22Rv1 (cell line): ENCODE results near the gene ULBP1.
"Not testable (repeated sequence)": the region's sequence is repeated elsewhere in the genome, so short reads cannot be mapped to it uniquely, and the experiment has no call there.

Experiments
- H3K27ac ChIP-seq: fragments of 450-650 bp; 2 replicates; pipeline ENCODE4 v1.5.1; 2017
- ZFX ChIP-seq: fragments of 450-650 bp; IDR thresholded peaks from 2 replicates; pipeline ENCODE4 v1.6.1; 2017; ENCODE audit warnings: antibody characterized with exemption, borderline replicate concordance
- TF ChIP-seq, protein P1 (sequence below): fragments of 450-650 bp; IDR thresholded peaks from 2 replicates; pipeline ENCODE4 v1.5.1; 2017; ENCODE audit warnings: mild to moderate bottlenecking

Gene ULBP1

DNA sequence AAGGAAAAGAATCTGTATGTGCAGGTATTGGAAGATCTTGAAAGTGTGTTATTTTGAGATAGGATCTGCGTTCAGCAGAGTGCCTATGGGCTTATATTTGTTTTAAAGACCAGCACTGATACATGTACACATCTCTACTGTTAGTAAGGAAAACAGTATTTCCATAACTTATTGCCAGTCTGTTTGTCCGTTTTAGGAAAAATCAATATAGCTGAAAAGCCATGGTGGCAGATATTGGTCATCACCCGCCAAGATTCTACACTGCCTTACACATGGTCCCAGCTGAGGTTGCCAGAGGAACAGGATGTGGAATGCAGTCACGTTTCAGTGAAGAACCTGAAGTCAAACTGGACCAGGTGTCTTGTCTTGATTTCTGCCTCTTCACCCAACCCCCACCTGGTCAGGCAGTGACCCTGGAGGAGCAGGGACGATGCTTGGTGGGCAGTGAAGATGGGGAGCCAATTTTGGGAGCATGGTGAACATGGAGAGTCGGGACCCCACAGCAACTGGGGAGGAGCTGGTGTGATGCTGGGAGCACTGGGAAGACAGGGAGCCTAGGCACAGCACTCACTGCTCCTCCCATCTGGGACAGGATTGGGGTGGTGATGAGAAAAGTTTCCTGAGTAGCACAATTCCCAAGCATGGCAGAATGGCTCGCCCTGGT lies 8.0 kb upstream of the ULBP1 start:
- H3K27ac ChIP-seq: not testable (repeated sequence)

DNA sequence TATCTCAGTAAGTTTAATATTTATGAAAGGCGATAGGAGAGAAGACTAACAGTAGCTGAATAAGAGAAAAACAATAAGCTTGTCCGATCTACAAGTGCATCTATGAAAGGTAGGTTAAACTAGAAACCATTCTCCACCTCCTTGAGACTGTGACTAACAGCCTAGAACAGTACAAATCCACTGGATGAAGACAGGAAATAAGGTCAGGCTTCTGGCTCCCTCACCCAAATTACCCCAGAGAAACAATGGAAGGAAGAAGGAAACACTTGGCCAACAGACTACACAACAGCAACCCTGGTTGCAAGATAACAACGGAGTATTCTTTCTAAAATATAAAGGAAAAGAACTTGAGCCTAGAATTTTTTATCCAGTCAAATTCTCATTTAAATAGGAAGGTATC lies 5.6 kb upstream of the ULBP1 start:
- not testable (repeated sequence) for H3K27ac ChIP-seq

DNA sequence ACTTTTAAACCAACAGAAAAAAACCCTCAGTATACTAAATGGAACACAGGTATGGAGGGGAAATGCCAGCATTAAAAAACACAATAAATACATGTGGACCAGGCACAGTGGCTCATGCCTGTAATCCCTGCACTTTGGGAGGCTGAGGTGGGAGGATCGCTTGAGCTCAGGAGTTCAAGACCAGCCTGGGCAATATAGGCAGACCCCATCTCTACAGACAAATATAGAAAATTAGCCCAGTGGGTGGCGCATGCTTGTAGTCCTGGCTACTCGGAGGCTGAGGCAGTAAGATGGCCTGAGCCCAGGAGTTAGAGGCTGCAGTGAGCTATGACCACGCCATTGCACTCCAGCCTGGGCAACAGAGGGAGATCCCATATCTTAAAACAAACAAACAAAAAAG lies 3.9 kb upstream of the ULBP1 start:
- H3K27ac ChIP-seq: not testable (repeated sequence)

DNA sequence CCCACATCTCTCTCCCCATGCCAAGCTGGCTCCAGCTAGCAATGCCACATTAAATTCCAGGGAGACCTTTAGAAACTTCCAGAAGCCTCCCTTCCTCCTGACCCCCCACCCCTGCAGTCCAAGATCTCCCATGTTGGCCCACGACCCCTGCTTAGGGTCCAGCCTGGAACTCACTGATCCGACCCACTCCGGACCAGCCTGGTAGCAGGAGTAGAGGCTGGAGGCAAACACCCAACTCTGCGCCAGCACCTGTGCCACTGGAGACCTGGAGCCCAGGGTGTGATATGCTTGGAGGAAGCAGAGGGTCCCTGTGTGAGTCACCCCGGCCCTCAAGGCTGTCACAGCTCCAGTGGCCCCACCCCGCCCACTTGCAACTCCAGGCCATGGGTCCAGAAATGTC lies 3.3 kb upstream of the ULBP1 start:
- TF ChIP-seq ZFX: no peak
- TF ChIP-seq, protein P1, sequence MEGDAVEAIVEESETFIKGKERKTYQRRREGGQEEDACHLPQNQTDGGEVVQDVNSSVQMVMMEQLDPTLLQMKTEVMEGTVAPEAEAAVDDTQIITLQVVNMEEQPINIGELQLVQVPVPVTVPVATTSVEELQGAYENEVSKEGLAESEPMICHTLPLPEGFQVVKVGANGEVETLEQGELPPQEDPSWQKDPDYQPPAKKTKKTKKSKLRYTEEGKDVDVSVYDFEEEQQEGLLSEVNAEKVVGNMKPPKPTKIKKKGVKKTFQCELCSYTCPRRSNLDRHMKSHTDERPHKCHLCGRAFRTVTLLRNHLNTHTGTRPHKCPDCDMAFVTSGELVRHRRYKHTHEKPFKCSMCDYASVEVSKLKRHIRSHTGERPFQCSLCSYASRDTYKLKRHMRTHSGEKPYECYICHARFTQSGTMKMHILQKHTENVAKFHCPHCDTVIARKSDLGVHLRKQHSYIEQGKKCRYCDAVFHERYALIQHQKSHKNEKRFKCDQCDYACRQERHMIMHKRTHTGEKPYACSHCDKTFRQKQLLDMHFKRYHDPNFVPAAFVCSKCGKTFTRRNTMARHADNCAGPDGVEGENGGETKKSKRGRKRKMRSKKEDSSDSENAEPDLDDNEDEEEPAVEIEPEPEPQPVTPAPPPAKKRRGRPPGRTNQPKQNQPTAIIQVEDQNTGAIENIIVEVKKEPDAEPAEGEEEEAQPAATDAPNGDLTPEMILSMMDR: no peak
- H3K27ac ChIP-seq: no peak overlapping the region

DNA sequence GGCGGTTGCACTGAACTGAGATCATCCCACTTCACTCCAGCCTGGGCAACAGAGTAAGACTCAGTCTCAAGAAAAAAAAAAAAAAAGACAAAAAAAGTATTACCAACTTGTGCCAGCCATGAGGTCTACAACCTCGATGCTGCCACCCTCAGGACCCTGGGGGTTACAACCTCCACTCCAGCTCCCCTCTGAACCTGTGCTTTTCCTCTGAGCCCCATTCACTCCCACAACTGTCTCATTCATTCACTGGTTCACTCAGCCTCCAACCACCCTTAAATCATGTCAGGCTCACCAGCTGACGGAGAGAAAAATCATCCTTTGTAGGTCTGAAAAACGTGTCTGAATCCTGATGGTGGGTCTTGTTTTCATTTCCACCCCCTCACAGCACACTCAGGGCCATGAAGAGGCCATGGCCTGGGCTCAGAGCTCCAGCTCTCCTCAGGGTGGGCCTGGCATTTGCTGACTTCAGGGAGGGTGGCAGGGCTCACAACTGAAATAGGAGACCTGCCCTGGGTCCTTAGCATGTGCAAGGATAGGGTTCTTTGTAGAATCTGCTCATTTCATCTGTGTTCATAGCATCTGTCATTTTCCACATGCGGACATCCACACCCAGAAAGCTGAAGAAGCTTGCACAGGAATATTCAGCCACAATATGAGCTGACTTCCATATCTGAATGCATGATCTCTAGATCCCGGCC lies 1.9 kb upstream of the ULBP1 start:
- no peak overlapping the region for H3K27ac ChIP-seq
- no peak for TF ChIP-seq ZFX
- TF ChIP-seq, protein P1: peak; percentile 25

DNA sequence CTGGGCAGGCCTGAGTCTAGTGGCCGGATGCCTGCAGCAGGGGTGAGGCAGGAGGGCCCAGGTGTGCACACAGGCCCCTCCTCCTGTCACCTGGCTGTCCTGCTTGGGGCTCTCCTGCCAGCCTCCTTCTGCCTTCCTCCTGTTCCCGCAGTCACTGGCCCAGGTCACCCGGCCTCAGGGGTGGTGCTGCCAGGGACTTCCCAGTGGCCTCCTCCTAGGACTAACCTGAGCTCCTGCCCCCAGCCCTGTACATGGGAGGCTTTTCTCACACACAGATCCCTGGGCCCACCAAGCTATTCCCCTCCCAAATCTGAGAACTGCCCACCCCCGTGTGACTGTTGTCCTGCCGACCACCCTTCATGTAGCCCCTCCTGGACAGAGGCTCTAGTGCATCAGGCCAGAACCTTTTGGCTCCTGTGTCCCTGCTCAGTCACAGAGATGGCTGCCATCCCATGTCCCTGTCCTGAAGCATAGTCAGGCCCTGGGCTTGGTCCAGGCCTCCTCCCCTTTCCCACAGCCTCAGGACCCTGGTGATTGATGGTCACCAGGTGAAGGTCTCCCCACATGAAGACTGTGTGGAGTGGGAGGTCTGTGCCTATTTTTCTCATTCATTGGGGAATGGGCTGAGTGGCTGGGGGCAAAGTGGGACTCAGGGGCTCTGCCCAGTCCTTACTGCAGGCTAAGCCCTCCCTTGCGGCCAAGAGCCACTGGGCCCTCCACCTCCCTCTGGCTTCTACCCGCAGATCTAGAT lies 1.1 kb upstream of the ULBP1 start:
- TF ChIP-seq, protein P1: no peak
- no peak for TF ChIP-seq ZFX
- no peak overlapping the region for H3K27ac ChIP-seq

DNA sequence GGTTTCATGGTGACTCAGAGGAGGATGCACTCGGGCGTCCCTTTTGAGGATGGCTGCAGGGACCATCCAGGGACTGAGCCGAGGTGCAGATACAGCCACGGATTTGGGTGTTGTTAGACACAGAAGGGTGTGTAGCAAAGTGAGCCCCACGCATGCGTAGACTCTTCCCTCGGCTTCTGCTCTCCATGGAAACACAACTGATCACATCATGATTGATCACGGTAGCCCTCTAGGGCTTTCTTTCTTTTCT lies 606 bp upstream of the ULBP1 start:
- peak overlapping the region; percentile 68 for H3K27ac ChIP-seq
- TF ChIP-seq, protein P1: no peak
- no peak for TF ChIP-seq ZFX

DNA sequence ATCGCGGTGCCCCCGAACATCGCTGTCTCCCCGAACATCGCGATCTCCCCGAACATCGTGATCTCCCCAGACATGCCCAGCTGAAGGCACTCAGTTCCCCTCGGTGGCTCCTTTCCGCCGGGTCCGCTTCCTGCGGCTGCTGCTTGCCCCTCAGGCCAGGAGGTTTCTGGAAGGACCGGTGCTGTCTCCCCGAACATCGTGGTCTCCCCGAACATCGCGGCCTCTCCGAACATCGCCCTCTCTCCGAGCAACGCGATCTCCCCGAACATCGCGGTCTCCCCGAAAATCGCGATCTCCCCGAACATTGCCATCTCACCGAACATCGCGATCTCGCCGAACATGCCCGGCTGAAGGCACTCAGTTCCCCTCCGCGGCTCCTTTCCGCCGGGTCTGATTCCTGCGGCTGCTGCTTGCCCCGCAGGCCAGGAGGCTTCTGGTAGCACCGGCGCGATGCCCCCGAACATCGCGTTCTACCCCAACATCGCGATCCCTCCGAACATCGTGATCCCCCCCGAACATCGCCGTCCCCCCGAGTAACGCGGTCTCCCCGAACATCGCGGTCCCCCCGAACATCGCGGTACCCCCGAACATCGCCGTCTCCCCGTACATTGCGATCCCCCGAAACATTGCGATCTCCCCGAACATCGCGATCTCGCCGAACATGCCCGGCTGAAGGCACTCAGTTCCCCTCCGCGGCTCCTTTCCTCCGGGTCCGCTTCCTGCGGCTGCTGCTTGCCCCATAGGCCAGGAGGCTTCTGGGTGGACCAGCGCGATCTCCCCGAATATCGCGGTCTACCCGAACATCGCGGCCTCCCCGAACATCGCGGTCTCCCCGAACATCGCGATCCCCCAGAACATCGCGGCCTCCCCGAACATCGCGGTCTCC lies 808 bp downstream of the ULBP1 start:
- TF ChIP-seq ZFX: no peak
- TF ChIP-seq, protein P1: no peak

More for the DNA sequence above, 808 bp downstream of the ULBP1 start:
- H3K27ac ChIP-seq: no peak overlapping the region; the same call in 1 of the 2 replicates
